ENCODE data around the gene MLEC.

The MLEC gene

GRCh38 chr12:120712610-120713009 lies 25.7 kb downstream of the MLEC start:
- H3K4me2 ChIP-seq (ENCODE audit: low read length) = no peak overlapping the region

DNA sequence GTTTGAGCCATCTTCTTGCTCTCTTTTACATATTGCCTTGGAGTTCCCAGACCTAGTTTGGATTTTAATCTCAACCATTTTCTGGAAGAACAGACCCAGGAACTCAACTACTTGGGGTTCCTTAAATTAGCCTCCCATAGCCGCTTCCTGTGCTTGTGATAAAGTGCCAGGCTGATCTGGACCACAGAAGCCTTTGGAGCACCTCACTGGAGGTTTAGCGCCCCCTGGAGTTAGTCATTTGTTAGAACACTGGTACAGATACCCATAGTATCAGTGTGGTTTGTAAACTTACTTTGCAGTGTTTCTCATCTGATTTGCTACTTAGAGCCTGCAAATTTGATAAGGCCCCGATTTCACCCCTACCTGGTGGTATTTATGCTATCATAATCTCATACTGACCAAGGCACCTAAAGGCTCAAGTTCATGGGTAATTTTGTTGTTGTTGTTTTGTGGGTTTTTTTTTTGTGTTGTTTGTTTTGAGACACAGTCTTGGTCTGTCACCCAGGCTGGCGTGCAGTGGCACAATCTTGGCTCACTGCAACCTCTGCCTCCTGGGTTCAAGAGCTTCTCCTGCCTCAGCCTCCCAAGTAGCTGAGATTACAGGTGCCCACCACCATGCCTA lies 27.0 kb downstream of the MLEC start:
- Histone ChIP-seq H4K20me1 (ENCODE audit: control insufficient read depth, insufficient read depth, low read depth, low read length) (no peaks in the 10 kb centered on the region), H3K36me3 (ENCODE audit: control insufficient read depth, low read length) (peaks cover 58% of the 10 kb centered on the region), H3K4me3 (ENCODE audit: low read length) (no peak overlapping the region), H3K9me2 (replicated peaks; ENCODE audit: control insufficient read depth, low read length) (no peaks in the 10 kb centered on the region), H3K4me2 (ENCODE audit: low read length) (peak overlapping the region; percentile 32), H3K79me2 (ENCODE audit: control insufficient read depth, low read length) (peaks cover 17% of the 10 kb centered on the region), H3K27me3 (ENCODE audit: control insufficient read depth, low read length) (no peaks in the 10 kb centered on the region), H3K4me1 (ENCODE audit: control insufficient read depth, low read length) (peaks cover 30% of the 10 kb centered on the region), H3K9me3 (ENCODE audit: control insufficient read depth, insufficient read depth, low read length) (no peaks in the 10 kb centered on the region), H3F3A (ENCODE audit: control insufficient read depth, insufficient read depth) (peaks cover 18% of the 10 kb centered on the region), H3K27ac (ENCODE audit: low read depth, low read length) (no peak overlapping the region)
- no peak for TF ChIP-seq EZH2phosphoT487 (IDR thresholded peaks at IDR 0.05; ENCODE audit: borderline replicate concordance, low read length)
- TF ChIP-seq, protein P1, sequence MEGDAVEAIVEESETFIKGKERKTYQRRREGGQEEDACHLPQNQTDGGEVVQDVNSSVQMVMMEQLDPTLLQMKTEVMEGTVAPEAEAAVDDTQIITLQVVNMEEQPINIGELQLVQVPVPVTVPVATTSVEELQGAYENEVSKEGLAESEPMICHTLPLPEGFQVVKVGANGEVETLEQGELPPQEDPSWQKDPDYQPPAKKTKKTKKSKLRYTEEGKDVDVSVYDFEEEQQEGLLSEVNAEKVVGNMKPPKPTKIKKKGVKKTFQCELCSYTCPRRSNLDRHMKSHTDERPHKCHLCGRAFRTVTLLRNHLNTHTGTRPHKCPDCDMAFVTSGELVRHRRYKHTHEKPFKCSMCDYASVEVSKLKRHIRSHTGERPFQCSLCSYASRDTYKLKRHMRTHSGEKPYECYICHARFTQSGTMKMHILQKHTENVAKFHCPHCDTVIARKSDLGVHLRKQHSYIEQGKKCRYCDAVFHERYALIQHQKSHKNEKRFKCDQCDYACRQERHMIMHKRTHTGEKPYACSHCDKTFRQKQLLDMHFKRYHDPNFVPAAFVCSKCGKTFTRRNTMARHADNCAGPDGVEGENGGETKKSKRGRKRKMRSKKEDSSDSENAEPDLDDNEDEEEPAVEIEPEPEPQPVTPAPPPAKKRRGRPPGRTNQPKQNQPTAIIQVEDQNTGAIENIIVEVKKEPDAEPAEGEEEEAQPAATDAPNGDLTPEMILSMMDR (IDR thresholded peaks at IDR 0.05; ENCODE audit: low read depth, low read length, poor library complexity, severe bottlenecking) = peak; percentile 88

More at GRCh38 chr12:120712610-120713009, 25.7 kb downstream of the MLEC start:
- Histone ChIP-seq H3K27ac (ENCODE audit: low read depth, low read length) (no peak overlapping the region), H3K79me2 (ENCODE audit: control insufficient read depth, low read length) (peaks cover 17% of the 10 kb centered on the region), H3K36me3 (ENCODE audit: control insufficient read depth, low read length) (peaks cover 48% of the 10 kb centered on the region), H3K9me3 (ENCODE audit: control insufficient read depth, insufficient read depth, low read length) (no peaks in the 10 kb centered on the region), H3K27me3 (ENCODE audit: control insufficient read depth, low read length) (no peaks in the 10 kb centered on the region), H4K20me1 (ENCODE audit: control insufficient read depth, insufficient read depth, low read depth, low read length) (no peaks in the 10 kb centered on the region), H3K4me3 (ENCODE audit: low read length) (no peak overlapping the region), H3K4me1 (ENCODE audit: control insufficient read depth, low read length) (peaks cover 30% of the 10 kb centered on the region), H3F3A (ENCODE audit: control insufficient read depth, insufficient read depth) (peaks cover 27% of the 10 kb centered on the region), H3K9me2 (replicated peaks; ENCODE audit: control insufficient read depth, low read length) (no peaks in the 10 kb centered on the region)
- TF ChIP-seq, protein P1 (IDR thresholded peaks at IDR 0.05; ENCODE audit: low read depth, low read length, poor library complexity, severe bottlenecking) = no peak
- no peak for TF ChIP-seq EZH2phosphoT487 (IDR thresholded peaks at IDR 0.05; ENCODE audit: borderline replicate concordance, low read length)

- H3K36me3 ChIP-seq (ENCODE audit: control insufficient read depth, low read length) = peaks cover 85% of the 10 kb centered on the region
- no peak overlapping the region for H3K27ac ChIP-seq (ENCODE audit: low read depth, low read length)
Measured at GRCh38 chr12:120718055-120718454, 31.1 kb downstream of the MLEC start.

More at GRCh38 chr12:120718055-120718454, 31.1 kb downstream of the MLEC start:
- no peak for TF ChIP-seq EZH2phosphoT487 (IDR thresholded peaks at IDR 0.05; ENCODE audit: borderline replicate concordance, low read length)
- TF ChIP-seq, protein P1 (IDR thresholded peaks at IDR 0.05; ENCODE audit: low read depth, low read length, poor library complexity, severe bottlenecking) = no peak
- no peak overlapping the region for H3K4me2 ChIP-seq (ENCODE audit: low read length)
- H4K20me1 ChIP-seq (ENCODE audit: control insufficient read depth, insufficient read depth, low read depth, low read length) = peaks cover 11% of the 10 kb centered on the region
- H3K9me3 ChIP-seq (ENCODE audit: control insufficient read depth, insufficient read depth, low read length) = no peaks in the 10 kb centered on the region
- H3F3A ChIP-seq (ENCODE audit: control insufficient read depth, insufficient read depth) = peaks cover 1% of the 10 kb centered on the region; the same call in 1 of the 2 replicates
- no peaks in the 10 kb centered on the region for H3K9me2 ChIP-seq (replicated peaks; ENCODE audit: control insufficient read depth, low read length)
- H3K27me3 ChIP-seq (ENCODE audit: control insufficient read depth, low read length) = no peaks in the 10 kb centered on the region
- H3K79me2 ChIP-seq (ENCODE audit: control insufficient read depth, low read length) = no peaks in the 10 kb centered on the region
- peaks cover 30% of the 10 kb centered on the region for H3K4me1 ChIP-seq (ENCODE audit: control insufficient read depth, low read length)
- no peak overlapping the region for H3K4me3 ChIP-seq (ENCODE audit: low read length)
